GM23248 (cell line): ENCODE measurements around the gene NCL. TPM values are rescaled to one million over a fixed set of nuclear protein-coding genes. Genes with fewer than 3 reads are reported as not detected.

Source experiments
- DNase-seq: peaks from one replicate; pipeline ENCODE4 v3.0.0-alpha.2; 2015
- H2AFZ ChIP-seq: fragments of 200-600 bp; sonication (generic); 2 replicates; pipeline ENCODE4 v1.6.1; 2016; ENCODE audit warnings: antibody characterized with exemption
- H3F3A ChIP-seq: fragments of 200-600 bp; sonication (generic); 2 replicates; pipeline ENCODE4 v1.6.1; 2016; ENCODE audit warnings: mild to moderate bottlenecking, antibody characterized with exemption, mixed run types; ENCODE audit not compliant: insufficient read depth
- H3K27ac ChIP-seq: fragments of 200-600 bp; sonication (generic); 2 replicates; pipeline ENCODE4 v1.5.1; 2016; ENCODE audit warnings: mild to moderate bottlenecking
- H3K27me3 ChIP-seq: fragments of 200-600 bp; sonication (generic); replicated peaks from 2 replicates; pipeline ENCODE4 v1.6.1; 2016; ENCODE audit warnings: mild to moderate bottlenecking; ENCODE audit not compliant: insufficient read depth
- H3K36me3 ChIP-seq: fragments of 200-600 bp; sonication (generic); 2 replicates; pipeline ENCODE4 v1.6.1; 2016; ENCODE audit warnings: low read depth, mild to moderate bottlenecking
- H3K4me1 ChIP-seq: fragments of 200-600 bp; sonication (generic); 2 replicates; pipeline ENCODE4 v1.6.1; 2016; ENCODE audit warnings: mild to moderate bottlenecking; ENCODE audit not compliant: insufficient read depth
- H3K4me2 ChIP-seq: fragments of 200-600 bp; sonication (generic); one replicate; pipeline ENCODE4 v1.6.1; 2016; ENCODE audit warnings: mild to moderate bottlenecking; ENCODE audit not compliant: unreplicated experiment
- H3K4me3 ChIP-seq: fragments of 200-600 bp; sonication (generic); 2 replicates; pipeline ENCODE4 v1.5.1; 2016; ENCODE audit warnings: mild to moderate bottlenecking
- H3K79me2 ChIP-seq: fragments of 200-600 bp; sonication (generic); 2 replicates; pipeline ENCODE4 v1.6.1; 2016; ENCODE audit warnings: mild to moderate bottlenecking; ENCODE audit not compliant: insufficient read depth
- H3K9ac ChIP-seq: fragments of 200-600 bp; sonication (generic); 2 replicates; pipeline ENCODE4 v1.6.1; 2016; ENCODE audit warnings: mild to moderate bottlenecking
- H3K9me2 ChIP-seq: fragments of 200-600 bp; sonication (generic); 2 replicates; pipeline ENCODE4 v1.6.1; 2016; ENCODE audit warnings: mixed run types, mild to moderate bottlenecking, moderate library complexity; ENCODE audit not compliant: insufficient read depth
- H3K9me3 ChIP-seq: fragments of 200-600 bp; sonication (generic); one replicate; pipeline ENCODE4 v1.6.1; 2017; ENCODE audit warnings: low read depth
- H4K20me1 ChIP-seq: fragments of 200-600 bp; sonication (generic); 2 replicates; pipeline ENCODE4 v1.6.0; 2016; ENCODE audit not compliant: insufficient read depth
- EZH2 ChIP-seq: fragments of 200-600 bp; sonication (generic); IDR thresholded peaks from 2 replicates; pipeline ENCODE4 v1.6.1; 2018; ENCODE audit warnings: antibody characterized with exemption, mild to moderate bottlenecking; ENCODE audit not compliant: insufficient read depth, poor library complexity, severe bottlenecking
- EZH2phosphoT487 ChIP-seq: fragments of 200-600 bp; sonication (generic); IDR thresholded peaks from 2 replicates; pipeline ENCODE4 v1.6.1; 2018; ENCODE audit warnings: antibody characterized with exemption, moderate library complexity, mild to moderate bottlenecking, low read depth; ENCODE audit not compliant: insufficient read depth
- WGBS, 2 experiments: methylation state at CpG; one replicate each; pipeline ENCODE4 v1.1.6; 2015 to 2017; ENCODE audit warnings: low lambda C conversion rate in 2 of 2, low coverage in 1 of 2; ENCODE audit errors: missing lambda C conversion rate in 2 of 2; 5-methylcytosine and 5-hydroxymethylcytosine counted together
- in situ Hi-C: fragments of 300-500 bp; cut with MboI; formaldehyde crosslinking; loops from 2 replicates; pipeline ENCODE4 v1.15.0; 2020
- polyA plus RNA-seq: library from polyadenylated mRNA; unstranded; fragments of >200 nt; fragmentation: Nextera tagmentation; extraction: Ambion mirVana; gene quantifications from 2 replicates; pipeline ENCODE4 v1.2.1, GENCODE V29; 2016
- total RNA-seq: library from RNA; depleted of rRNA; stranded (reverse); fragments of >200 nt; shearing (Covaris generic); gene quantifications from 2 replicates; pipeline ENCODE4 v1.2.3, GENCODE V29; 2014

NCL gene
- total and polyA plus RNA-seq, 2 experiments from 2014 or later, result 147 to 412 TPM

GRCh38 chr2:231455890-231456289 lies 8.4 kb downstream of the NCL start:
- no peak overlapping the region for H3K4me2 ChIP-seq
- H3K36me3 ChIP-seq, result peaks cover 82% of the 10 kb centered on the region
- no peaks in the 10 kb centered on the region for H4K20me1 ChIP-seq
- H3K4me3 ChIP-seq, result no peak overlapping the region
- no peaks in the 10 kb centered on the region for H3K9me3 ChIP-seq
- no peak overlapping the region for H2AFZ ChIP-seq
- H3F3A ChIP-seq, result peaks cover 80% of the 10 kb centered on the region
- no peaks in the 10 kb centered on the region for H3K9me2 ChIP-seq
- WGBS, 2 experiments, result 95 to 96% methylated on average over 6 of the region's 6 CpGs
- TF ChIP-seq EZH2phosphoT487, result no peak
- TF ChIP-seq EZH2, result no peak
- no peaks in the 10 kb centered on the region for H3K27me3 ChIP-seq
- no peak overlapping the region for H3K9ac ChIP-seq
- H3K4me1 ChIP-seq, result no peaks in the 10 kb centered on the region
- no peak for DNase-seq
- H3K27ac ChIP-seq, result no peak overlapping the region
- in situ Hi-C loops, result no loop called here
- peaks cover 44% of the 10 kb centered on the region for H3K79me2 ChIP-seq

- Histone ChIP-seq H3F3A (peaks cover 78% of the 10 kb centered on the region), H3K9ac (no peak overlapping the region), H3K4me1 (no peaks in the 10 kb centered on the region), H3K9me2 (no peaks in the 10 kb centered on the region), H3K27me3 (no peaks in the 10 kb centered on the region), H3K27ac (no peak overlapping the region), H4K20me1 (no peaks in the 10 kb centered on the region), H3K79me2 (peaks cover 38% of the 10 kb centered on the region), H3K36me3 (peaks cover 75% of the 10 kb centered on the region), H3K4me2 (no peak overlapping the region), H3K9me3 (no peaks in the 10 kb centered on the region), H3K4me3 (no peak overlapping the region), H2AFZ (no peak overlapping the region)
- TF ChIP-seq EZH2phosphoT487 (no peak), EZH2 (no peak)
- DNase-seq, result no peak
- in situ Hi-C loops, result no loop called here
- WGBS, 2 experiments, result 91 to 94% methylated on average over 11 of the region's 11 CpGs
These were observed 9.1 kb downstream of the NCL start for GRCh38 chr2:231455222-231455621.

GRCh38 chr2:231454361-231454791 lies 9.9 kb downstream of the NCL start:
- Histone ChIP-seq H4K20me1 (no peaks in the 10 kb centered on the region), H3K9me2 (no peaks in the 10 kb centered on the region), H3K4me2 (no peak overlapping the region), H3K4me1 (no peaks in the 10 kb centered on the region), H3K4me3 (no peak overlapping the region), H3K9me3 (no peaks in the 10 kb centered on the region), H3F3A (peaks cover 70% of the 10 kb centered on the region), H3K36me3 (peaks cover 66% of the 10 kb centered on the region), H3K27ac (no peak overlapping the region), H3K9ac (no peak overlapping the region), H3K27me3 (no peaks in the 10 kb centered on the region), H3K79me2 (peaks cover 29% of the 10 kb centered on the region), H2AFZ (no peak overlapping the region)
- WGBS, 2 experiments, result 96 to 99% methylated on average over 4 of the region's 4 CpGs
- in situ Hi-C loops, result no loop called here
- DNase-seq, result no peak
- TF ChIP-seq EZH2phosphoT487 (no peak), EZH2 (no peak)

- no peak for DNase-seq
- WGBS, 2 experiments, result 56 to 59% methylated on average over 9 to 10 of the region's 10 CpGs
These were observed 11.3 kb downstream of the NCL start for GRCh38 chr2:231452799-231453508.

More at GRCh38 chr2:231452799-231453508, 11.3 kb downstream of the NCL start:
- Histone ChIP-seq H3K4me1 (no peaks in the 10 kb centered on the region), H3F3A (peaks cover 56% of the 10 kb centered on the region), H3K9me3 (no peaks in the 10 kb centered on the region), H3K27ac (no peak overlapping the region), H4K20me1 (no peaks in the 10 kb centered on the region), H3K4me3 (no peak overlapping the region), H3K9ac (0 out of 2 replicates have a peak overlapping the region, but pooled peaks have one; percentile 3), H2AFZ (no peak overlapping the region), H3K4me2 (no peak overlapping the region), H3K27me3 (no peaks in the 10 kb centered on the region), H3K36me3 (peaks cover 52% of the 10 kb centered on the region), H3K9me2 (no peaks in the 10 kb centered on the region), H3K79me2 (peaks cover 15% of the 10 kb centered on the region)
- TF ChIP-seq EZH2phosphoT487, result no peak
- in situ Hi-C loops, result no loop called here
